ENCODE results near the gene WDR20. TPM values are rescaled to one million over a fixed set of nuclear protein-coding genes. Genes with fewer than 3 reads are reported as not detected.

Gene WDR20
- polyA plus RNA-seq, 1 of the 3 experiments (the other 2 are of a cell fraction), result 12.4 TPM

DNA sequence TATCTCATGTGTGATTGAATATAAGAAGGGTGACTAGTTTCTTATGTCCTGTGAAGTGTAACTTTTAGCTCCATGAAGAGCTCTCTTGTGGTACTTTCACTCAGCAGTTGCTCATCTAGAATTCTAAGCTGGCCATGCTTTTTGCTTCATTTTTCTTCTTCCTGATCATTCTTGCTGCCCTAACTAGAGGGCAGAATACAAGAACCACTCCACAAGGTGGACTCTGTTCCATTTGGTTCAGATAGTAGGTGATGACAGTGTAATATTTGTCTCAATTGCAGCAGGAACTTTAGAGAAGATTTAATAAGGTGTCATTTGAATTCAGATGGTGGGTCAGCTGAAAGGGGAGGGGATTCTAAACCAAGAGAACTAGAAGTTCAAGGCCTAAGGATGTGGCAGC lies 17.6 kb downstream of the WDR20 start (continued):
- TF ChIP-seq, protein P1, sequence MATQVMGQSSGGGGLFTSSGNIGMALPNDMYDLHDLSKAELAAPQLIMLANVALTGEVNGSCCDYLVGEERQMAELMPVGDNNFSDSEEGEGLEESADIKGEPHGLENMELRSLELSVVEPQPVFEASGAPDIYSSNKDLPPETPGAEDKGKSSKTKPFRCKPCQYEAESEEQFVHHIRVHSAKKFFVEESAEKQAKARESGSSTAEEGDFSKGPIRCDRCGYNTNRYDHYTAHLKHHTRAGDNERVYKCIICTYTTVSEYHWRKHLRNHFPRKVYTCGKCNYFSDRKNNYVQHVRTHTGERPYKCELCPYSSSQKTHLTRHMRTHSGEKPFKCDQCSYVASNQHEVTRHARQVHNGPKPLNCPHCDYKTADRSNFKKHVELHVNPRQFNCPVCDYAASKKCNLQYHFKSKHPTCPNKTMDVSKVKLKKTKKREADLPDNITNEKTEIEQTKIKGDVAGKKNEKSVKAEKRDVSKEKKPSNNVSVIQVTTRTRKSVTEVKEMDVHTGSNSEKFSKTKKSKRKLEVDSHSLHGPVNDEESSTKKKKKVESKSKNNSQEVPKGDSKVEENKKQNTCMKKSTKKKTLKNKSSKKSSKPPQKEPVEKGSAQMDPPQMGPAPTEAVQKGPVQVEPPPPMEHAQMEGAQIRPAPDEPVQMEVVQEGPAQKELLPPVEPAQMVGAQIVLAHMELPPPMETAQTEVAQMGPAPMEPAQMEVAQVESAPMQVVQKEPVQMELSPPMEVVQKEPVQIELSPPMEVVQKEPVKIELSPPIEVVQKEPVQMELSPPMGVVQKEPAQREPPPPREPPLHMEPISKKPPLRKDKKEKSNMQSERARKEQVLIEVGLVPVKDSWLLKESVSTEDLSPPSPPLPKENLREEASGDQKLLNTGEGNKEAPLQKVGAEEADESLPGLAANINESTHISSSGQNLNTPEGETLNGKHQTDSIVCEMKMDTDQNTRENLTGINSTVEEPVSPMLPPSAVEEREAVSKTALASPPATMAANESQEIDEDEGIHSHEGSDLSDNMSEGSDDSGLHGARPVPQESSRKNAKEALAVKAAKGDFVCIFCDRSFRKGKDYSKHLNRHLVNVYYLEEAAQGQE (IDR thresholded peaks at IDR 0.05; ENCODE audit: low read depth, low read length), result no peak
- no peak for TF ChIP-seq NRF1 (IDR thresholded peaks at IDR 0.05; ENCODE audit: low read depth, low read length)
- no peak for TF ChIP-seq TCF12 (IDR thresholded peaks at IDR 0.05)

GRCh38 chr14:102158797-102159196 lies 19.1 kb downstream of the WDR20 start:
- no peaks in the 10 kb centered on the region for H3K9me3 ChIP-seq
- H3K4me1 ChIP-seq (ENCODE audit: control insufficient read depth in 1 of 2, insufficient read depth in 2 of 2, low read depth in 1 of 2, low read length in 1 of 2), result peaks cover 2 to 11% of the 10 kb centered on the region in 2 experiments; a peak in 2 of 4 replicates
- H3K27me3 ChIP-seq (ENCODE audit: insufficient read depth), result no peaks in the 10 kb centered on the region
- H2AFZ ChIP-seq (ENCODE audit: low read depth), result no peak overlapping the region
- WGBS (ENCODE audit: low lambda C conversion rate), result 95% methylated on average over 8 of the region's 8 CpGs
- ChIA-PET POLR2A (no interaction called here), CTCF (interaction anchor here (0.6 to 1.6 kb wide), 5 partner anchors 10 to 1279 kb away, joined by 3 to 4 read pairs (median 3); no protein-coding TSS in a partner anchor)
- peaks cover 73% of the 10 kb centered on the region for H4K20me1 ChIP-seq (ENCODE audit: insufficient read depth)
- H3K4me3 ChIP-seq (ENCODE audit: low read depth in 2 of 2, low read length in 1 of 2), result no peak overlapping the region
- H3K27ac ChIP-seq (ENCODE audit: low read depth in 2 of 2, low read length in 1 of 2), result no peak overlapping the region
- peaks cover 9% of the 10 kb centered on the region for H3F3A ChIP-seq (replicated peaks; ENCODE audit: insufficient read depth)
- no peak for DNase-seq
- H3K9ac ChIP-seq, result no peak overlapping the region
- no peak for TF ChIP-seq PBX3 (IDR thresholded peaks at IDR 0.05)
- TF ChIP-seq SIN3A (IDR thresholded peaks at IDR 0.05; ENCODE audit: borderline replicate concordance, low read depth, low read length), result no peak
- no peak for TF ChIP-seq YY1 (IDR thresholded peaks at IDR 0.05; ENCODE audit: low read depth)
- no peak for TF ChIP-seq RAD21 (IDR thresholded peaks at IDR 0.05; ENCODE audit: low read length)
- TF ChIP-seq POLR2AphosphoS5 (IDR thresholded peaks at IDR 0.05; ENCODE audit: low read depth, low read length), result no peak
- TF ChIP-seq FOXM1 (IDR thresholded peaks at IDR 0.05; ENCODE audit: low read depth), result no peak
- TF ChIP-seq RCOR1 (IDR thresholded peaks at IDR 0.05; ENCODE audit: low read length), result no peak
- TF ChIP-seq TCF12 (IDR thresholded peaks at IDR 0.05), result no peak
- TF ChIP-seq EP300 (IDR thresholded peaks at IDR 0.05; ENCODE audit: borderline replicate concordance in 1 of 2, low read depth in 1 of 2, low read length in 1 of 2), result no peak
- TF ChIP-seq FOXJ3 (CRISPR knock-in tag; IDR thresholded peaks at IDR 0.05), result no peak
- no peak for TF ChIP-seq CHD2 (IDR thresholded peaks at IDR 0.05; ENCODE audit: low read length, partially characterized antibody)
- no peak for TF ChIP-seq RXRA (IDR thresholded peaks at IDR 0.05; ENCODE audit: borderline replicate concordance, low read depth)
- no peak for TF ChIP-seq RFX5 (IDR thresholded peaks at IDR 0.05; ENCODE audit: low read length)
- no peak for TF ChIP-seq NFIC (IDR thresholded peaks at IDR 0.05; ENCODE audit: borderline replicate concordance)
- no peak overlapping the region for H3K4me2 ChIP-seq
- H3K36me3 ChIP-seq (replicated peaks in 1 of 2; ENCODE audit: control insufficient read depth in 1 of 2, insufficient read depth in 2 of 2, low read length in 1 of 2), result no peaks in the 10 kb centered on the region
- no peaks in the 10 kb centered on the region for H3K9me2 ChIP-seq
- peaks cover 88% of the 10 kb centered on the region for H3K79me2 ChIP-seq (ENCODE audit: insufficient read depth)
